Caco-2 (cell line): Measurements from ENCODE around the gene DSCAML1. TPM values are rescaled to one million over a fixed set of nuclear protein-coding genes. Genes with fewer than 3 reads are reported as not detected.

Experiments used
- BruUV-seq: library from RNA; stranded (reverse); fragments of 400-500 nt; replicated peaks from 2 replicates; lab custom pipeline; 2021; lab: Mats Ljungman, UMichigan
- CTCF ChIA-PET: fragments of 300-600 bp; sonication (Branson Sonifier 250); formaldehyde crosslinking; loops from one replicate; lab custom pipeline; 2022; ENCODE audit warnings: antibody characterized with exemption; lab: Charles Lee
- POLR2A ChIA-PET: fragments of 300-600 bp; sonication (Branson Sonifier 250); formaldehyde crosslinking; loops from one replicate; lab custom pipeline; 2022; ENCODE audit warnings: antibody characterized with exemption; lab: Charles Lee
- DNase-seq, 2 experiments: peaks; one replicate each; pipeline versions ENCODE4 v3.0.0 to v3.0.0-alpha.2; 2020 to 2022
- H3K27me3 ChIP-seq: replicated peaks from 2 replicates; pipeline ENCODE4 v1.6.0; 2011; ENCODE audit warnings: low read length; ENCODE audit not compliant: control insufficient read depth, insufficient read depth
- H3K36me3 ChIP-seq: 2 replicates; pipeline ENCODE4 v1.5.1; 2011; ENCODE audit warnings: low read length; ENCODE audit not compliant: control insufficient read depth, insufficient read depth
- H3K4me1 ChIP-seq: fragments of 250-450 bp; sonication (Bioruptor Pico); 2 replicates; pipeline ENCODE4 v1.5.1; 2020; ENCODE audit warnings: mild to moderate bottlenecking
- H3K4me3 ChIP-seq: 2 replicates; pipeline ENCODE4 v1.5.1; 2011; ENCODE audit warnings: low read depth, mild to moderate bottlenecking, control low read depth, low read length
- H3K9me3 ChIP-seq: fragments of 250-450 bp; sonication (Bioruptor Pico); 2 replicates; pipeline ENCODE4 v1.5.1; 2020; ENCODE audit warnings: mild to moderate bottlenecking, moderate library complexity
- H3K27ac Mint-ChIP-seq: one replicate; pipeline ENCODE4 v1.8.0; 2022; ENCODE audit warnings: mixed read lengths; ENCODE audit not compliant: unreplicated experiment
- H3K27me3 Mint-ChIP-seq: one replicate; pipeline ENCODE4 v1.8.0; 2022; ENCODE audit warnings: mixed read lengths; ENCODE audit not compliant: insufficient read depth, unreplicated experiment
- H3K36me3 Mint-ChIP-seq: one replicate; pipeline ENCODE4 v1.8.0; 2022; ENCODE audit warnings: mild to moderate bottlenecking, mixed read lengths; ENCODE audit not compliant: insufficient read depth, unreplicated experiment
- H3K4me1 Mint-ChIP-seq: one replicate; pipeline ENCODE4 v1.8.0; 2022; ENCODE audit warnings: low read depth, mixed read lengths; ENCODE audit not compliant: unreplicated experiment
- H3K4me3 Mint-ChIP-seq: one replicate; pipeline ENCODE4 v1.8.0; 2022; ENCODE audit warnings: mild to moderate bottlenecking, moderate library complexity, mixed read lengths; ENCODE audit not compliant: unreplicated experiment
- H3K9me3 Mint-ChIP-seq: one replicate; pipeline ENCODE4 v1.8.0; 2022; ENCODE audit warnings: mixed read lengths; ENCODE audit not compliant: unreplicated experiment
- intact Hi-C: fragments of 100-400 bp; cut with micrococcal nuclease; formaldehyde crosslinking; loops from one replicate; pipeline ENCODE4 v1.10.0; 2022; ENCODE audit not compliant: unreplicated experiment
- total RNA-seq: library from RNA; stranded (reverse); gene quantifications from 2 replicates; pipeline ENCODE4 v1.2.3, GENCODE V29; 2022
- TF ChIP-seq, protein P1 (sequence below), 2 experiments: fragments of 200-600 bp in 1 of 2; IDR thresholded peaks; 1 replicate in 1 of 2; 2 replicates in 1 of 2; pipeline versions ENCODE4 v1.5.1 to v1.8.0; 2011 to 2022; ENCODE audit warnings: antibody characterized with exemption in 1 of 2, control low read depth in 1 of 2, inconsistent platforms in 1 of 2, low read depth in 1 of 2, low read length in 1 of 2, mild to moderate bottlenecking in 1 of 2, moderate library complexity in 1 of 2; ENCODE audit not compliant: insufficient read depth in 1 of 2, severe bottlenecking in 1 of 2, unreplicated experiment in 1 of 2

Gene DSCAML1
- total RNA-seq, 1 experiment from 2014 or later = not detected

DNA sequence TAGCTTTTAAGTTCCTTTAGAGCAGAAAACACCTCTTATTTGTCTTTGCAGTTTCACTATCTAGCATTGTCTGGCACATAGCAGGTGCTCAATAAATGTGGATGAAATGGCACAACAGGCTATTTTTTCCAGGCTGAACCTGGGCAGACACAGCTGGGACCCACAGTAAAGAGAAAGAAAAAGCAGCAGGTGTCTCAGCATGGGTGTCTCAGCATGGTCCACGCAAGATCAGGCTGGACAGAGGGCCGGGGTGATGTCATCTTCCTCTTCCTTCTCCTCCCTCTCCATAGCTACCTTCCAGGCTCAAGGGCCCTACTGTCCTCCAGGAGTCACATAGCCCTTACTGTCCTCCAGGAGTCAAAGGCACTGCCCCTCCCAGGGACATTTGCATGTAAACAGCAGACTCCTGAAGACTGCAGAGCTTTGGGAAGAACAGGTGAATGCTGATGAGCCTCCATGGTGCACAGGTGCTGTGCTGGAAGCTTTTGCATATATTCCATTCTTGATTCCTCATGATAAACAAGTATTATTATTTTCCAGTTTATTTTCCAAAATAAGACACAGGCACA lies 65.2 kb downstream of the DSCAML1 start:
- Mint-ChIP-seq H3K36me3 (no peaks in the 10 kb centered on the region), H3K27me3 (no peaks in the 10 kb centered on the region)

DNA sequence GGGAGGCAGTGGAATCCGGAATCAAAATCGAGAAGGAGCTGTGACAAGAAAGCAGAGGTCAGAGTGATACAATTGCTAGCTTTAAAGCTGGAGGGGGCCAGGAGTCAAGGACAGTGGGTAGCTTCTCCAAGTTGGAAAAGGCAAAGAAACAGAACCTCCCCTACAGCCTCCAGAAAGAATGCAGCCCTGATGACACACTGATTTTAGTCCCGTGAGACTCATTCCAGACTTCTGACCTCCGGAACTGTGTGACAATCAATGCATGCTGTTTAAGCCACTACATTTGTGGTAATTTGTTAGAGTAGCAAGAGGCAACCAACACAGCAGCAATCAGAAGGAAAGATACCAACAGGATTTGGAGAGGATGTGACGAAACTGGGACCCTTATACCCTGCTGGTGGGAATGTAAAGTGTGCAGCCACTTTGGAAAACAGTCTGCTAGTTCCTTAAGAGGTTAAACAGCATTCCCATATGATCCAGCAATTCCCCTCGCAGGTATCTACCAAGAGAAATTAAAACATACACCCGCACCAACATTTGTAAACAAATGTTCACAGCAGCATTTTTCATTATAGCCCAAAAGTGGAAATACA lies 66.7 kb downstream of the DSCAML1 start:
- Mint-ChIP-seq H3K27ac (no peak overlapping the region), H3K36me3 (no peaks in the 10 kb centered on the region), H3K4me3 (no peak overlapping the region), H3K27me3 (no peaks in the 10 kb centered on the region), H3K4me1 (peaks cover 4% of the 10 kb centered on the region), H3K9me3 (no peaks in the 10 kb centered on the region)
- Histone ChIP-seq H3K27me3 (no peaks in the 10 kb centered on the region), H3K4me1 (no peaks in the 10 kb centered on the region), H3K4me3 (no peak overlapping the region), H3K36me3 (no peaks in the 10 kb centered on the region), H3K9me3 (peaks cover 4% of the 10 kb centered on the region; the same call in 1 of the 2 replicates)
- CTCF ChIA-PET = interaction anchor here (0.7 kb wide), 1 partner anchor 304 kb away, joined by 4 read pairs; no protein-coding TSS in a partner anchor
- no TSS peak for BruUV-seq
- TF ChIP-seq, protein P1, sequence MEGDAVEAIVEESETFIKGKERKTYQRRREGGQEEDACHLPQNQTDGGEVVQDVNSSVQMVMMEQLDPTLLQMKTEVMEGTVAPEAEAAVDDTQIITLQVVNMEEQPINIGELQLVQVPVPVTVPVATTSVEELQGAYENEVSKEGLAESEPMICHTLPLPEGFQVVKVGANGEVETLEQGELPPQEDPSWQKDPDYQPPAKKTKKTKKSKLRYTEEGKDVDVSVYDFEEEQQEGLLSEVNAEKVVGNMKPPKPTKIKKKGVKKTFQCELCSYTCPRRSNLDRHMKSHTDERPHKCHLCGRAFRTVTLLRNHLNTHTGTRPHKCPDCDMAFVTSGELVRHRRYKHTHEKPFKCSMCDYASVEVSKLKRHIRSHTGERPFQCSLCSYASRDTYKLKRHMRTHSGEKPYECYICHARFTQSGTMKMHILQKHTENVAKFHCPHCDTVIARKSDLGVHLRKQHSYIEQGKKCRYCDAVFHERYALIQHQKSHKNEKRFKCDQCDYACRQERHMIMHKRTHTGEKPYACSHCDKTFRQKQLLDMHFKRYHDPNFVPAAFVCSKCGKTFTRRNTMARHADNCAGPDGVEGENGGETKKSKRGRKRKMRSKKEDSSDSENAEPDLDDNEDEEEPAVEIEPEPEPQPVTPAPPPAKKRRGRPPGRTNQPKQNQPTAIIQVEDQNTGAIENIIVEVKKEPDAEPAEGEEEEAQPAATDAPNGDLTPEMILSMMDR (IDR thresholded peaks at IDR 0.05; ENCODE audit: insufficient read depth in 1 of 2, low read depth in 1 of 2, low read length in 1 of 2, severe bottlenecking in 1 of 2, unreplicated experiment in 1 of 2) = peak in 1 of 2 experiments; percentile 34
- no peak for DNase-seq
- POLR2A ChIA-PET = interaction anchor here (0.6 kb wide), 1 partner anchor 51 kb away, joined by 6 read pairs; no protein-coding TSS in a partner anchor
- intact Hi-C loops = no loop called here

More for the DNA sequence above, 65.2 kb downstream of the DSCAML1 start:
- TF ChIP-seq, protein P1 (IDR thresholded peaks at IDR 0.05; ENCODE audit: insufficient read depth in 1 of 2, low read depth in 1 of 2, low read length in 1 of 2, severe bottlenecking in 1 of 2, unreplicated experiment in 1 of 2) = no peak
- Histone ChIP-seq H3K27me3 (no peaks in the 10 kb centered on the region), H3K4me3 (no peak overlapping the region), H3K36me3 (no peaks in the 10 kb centered on the region), H3K4me1 (no peaks in the 10 kb centered on the region), H3K9me3 (peaks cover 4% of the 10 kb centered on the region; the same call in 1 of the 2 replicates)
- Mint-ChIP-seq H3K4me1 (peaks cover 4% of the 10 kb centered on the region), H3K4me3 (no peak overlapping the region), H3K9me3 (no peaks in the 10 kb centered on the region), H3K27ac (no peak overlapping the region)
- POLR2A ChIA-PET = no interaction called here
- BruUV-seq = no TSS peak
- DNase-seq = no peak
- intact Hi-C loops = no loop called here
- CTCF ChIA-PET = interaction anchor here (0.6 to 0.7 kb wide), 2 partner anchors 117 to 342 kb away, joined by 3 read pairs; no protein-coding TSS in a partner anchor

DNA sequence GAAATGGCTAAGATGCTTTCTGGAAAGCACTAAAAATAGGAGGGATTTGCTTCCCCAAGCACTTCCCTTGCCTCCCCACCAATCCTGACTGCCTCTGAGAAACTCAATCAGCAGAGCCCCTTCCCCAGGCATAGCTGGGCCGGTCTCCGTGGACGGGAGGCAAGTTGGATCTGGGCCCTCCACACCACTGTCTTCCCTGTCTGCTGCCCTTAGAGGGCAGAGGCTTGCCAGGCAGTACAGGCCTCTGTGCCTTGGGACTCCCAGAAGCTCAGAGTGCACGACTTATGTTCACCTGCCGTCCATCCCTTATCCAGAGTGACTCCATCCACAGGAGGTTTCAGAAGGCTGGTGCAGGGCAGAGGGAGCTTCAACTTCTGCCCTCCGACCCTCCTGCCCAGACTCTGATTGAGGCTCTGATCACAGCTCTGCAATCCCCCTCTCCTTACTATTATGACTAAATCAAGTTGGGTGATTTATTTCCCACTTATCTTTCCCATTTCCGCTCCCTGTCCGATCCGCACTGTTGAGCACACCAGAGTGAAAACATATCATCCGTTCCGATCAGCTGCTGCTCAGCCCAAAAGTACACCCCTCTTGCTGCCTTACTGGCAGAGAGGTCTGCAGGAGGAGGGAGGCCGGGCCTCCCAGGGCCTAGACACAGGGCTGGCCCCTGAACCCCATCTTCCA lies 71.8 kb downstream of the DSCAML1 start:
- H3K27me3 ChIP-seq = no peaks in the 10 kb centered on the region
- H3K9me3 Mint-ChIP-seq = no peaks in the 10 kb centered on the region
- ChIA-PET CTCF (no interaction called here), POLR2A (no interaction called here)
- H3K36me3 ChIP-seq = no peaks in the 10 kb centered on the region
- no TSS peak for BruUV-seq
- no peaks in the 10 kb centered on the region for H3K27me3 Mint-ChIP-seq
- H3K27ac Mint-ChIP-seq = no peak overlapping the region
- no peak for DNase-seq
- H3K9me3 ChIP-seq = peaks cover 4% of the 10 kb centered on the region; the same call in 1 of the 2 replicates
- TF ChIP-seq, protein P1 (IDR thresholded peaks at IDR 0.05; ENCODE audit: insufficient read depth in 1 of 2, low read depth in 1 of 2, low read length in 1 of 2, severe bottlenecking in 1 of 2, unreplicated experiment in 1 of 2) = no peak
- H3K4me3 Mint-ChIP-seq = no peak overlapping the region
- H3K4me1 ChIP-seq = peaks cover 5% of the 10 kb centered on the region; the same call in 1 of the 2 replicates
- intact Hi-C loops = no loop called here
- H3K4me3 ChIP-seq = no peak overlapping the region
- no peaks in the 10 kb centered on the region for H3K36me3 Mint-ChIP-seq
- H3K4me1 Mint-ChIP-seq = peaks cover 17% of the 10 kb centered on the region
